Measurements from ENCODE around the gene TNC. TPM values are rescaled to one million over a fixed set of nuclear protein-coding genes. Genes with fewer than 3 reads are reported as not detected.

TNC gene
- total and polyA plus RNA-seq, 2 donors (not counting 1 experiment from before 2014, with no cell fraction given), result not detected

- POLR2A ChIA-PET, result no interaction called here
- DNase-seq (no peak), ATAC-seq (ENCODE audit: low read depth) (no peak)
- no peaks in the 10 kb centered on the region for H3K79me2 ChIP-seq (ENCODE audit: control insufficient read depth, insufficient read depth, low read length)
- no peaks in the 10 kb centered on the region for H3K36me3 ChIP-seq (replicated peaks in 1 of 2; ENCODE audit: control extremely low read depth in 1 of 2, control insufficient read depth in 1 of 2, extremely low read depth in 1 of 2, insufficient read depth in 2 of 2, low read length in 1 of 2)
- no peaks in the 10 kb centered on the region for H3K4me1 ChIP-seq (ENCODE audit: control insufficient read depth in 2 of 2, insufficient read depth in 2 of 2, low read length in 2 of 2)
- WGBS (ENCODE audit: insufficient coverage), result 80% methylated on average over 1 of the region's 2 CpGs
- H3K9ac ChIP-seq (ENCODE audit: low read length), result no peak overlapping the region
- intact Hi-C loops (cut with micrococcal nuclease), result no loop called here
- CTCF ChIA-PET, result no interaction called here
- no peak for TF ChIP-seq EZH2 (IDR thresholded peaks at IDR 0.05; ENCODE audit: borderline replicate concordance, insufficient read depth, low read depth, low read length, poor library complexity, severe bottlenecking)
- TF ChIP-seq, protein P1, sequence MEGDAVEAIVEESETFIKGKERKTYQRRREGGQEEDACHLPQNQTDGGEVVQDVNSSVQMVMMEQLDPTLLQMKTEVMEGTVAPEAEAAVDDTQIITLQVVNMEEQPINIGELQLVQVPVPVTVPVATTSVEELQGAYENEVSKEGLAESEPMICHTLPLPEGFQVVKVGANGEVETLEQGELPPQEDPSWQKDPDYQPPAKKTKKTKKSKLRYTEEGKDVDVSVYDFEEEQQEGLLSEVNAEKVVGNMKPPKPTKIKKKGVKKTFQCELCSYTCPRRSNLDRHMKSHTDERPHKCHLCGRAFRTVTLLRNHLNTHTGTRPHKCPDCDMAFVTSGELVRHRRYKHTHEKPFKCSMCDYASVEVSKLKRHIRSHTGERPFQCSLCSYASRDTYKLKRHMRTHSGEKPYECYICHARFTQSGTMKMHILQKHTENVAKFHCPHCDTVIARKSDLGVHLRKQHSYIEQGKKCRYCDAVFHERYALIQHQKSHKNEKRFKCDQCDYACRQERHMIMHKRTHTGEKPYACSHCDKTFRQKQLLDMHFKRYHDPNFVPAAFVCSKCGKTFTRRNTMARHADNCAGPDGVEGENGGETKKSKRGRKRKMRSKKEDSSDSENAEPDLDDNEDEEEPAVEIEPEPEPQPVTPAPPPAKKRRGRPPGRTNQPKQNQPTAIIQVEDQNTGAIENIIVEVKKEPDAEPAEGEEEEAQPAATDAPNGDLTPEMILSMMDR (IDR thresholded peaks at IDR 0.05), result no peak
- no peaks in the 10 kb centered on the region for H3K9me3 Mint-ChIP-seq (ENCODE audit: insufficient read depth)
- H3K4me2 ChIP-seq (replicated peaks; ENCODE audit: low read depth, low read length, poor library complexity, severe bottlenecking), result no peak overlapping the region
- H4K20me1 ChIP-seq (ENCODE audit: control insufficient read depth, insufficient read depth, low read length, poor library complexity, severe bottlenecking), result no peaks in the 10 kb centered on the region
- H3K27me3 ChIP-seq (replicated peaks in 1 of 4; ENCODE audit: control extremely low read depth in 1 of 4, control insufficient read depth in 3 of 4, insufficient read depth in 4 of 4, low read length in 3 of 4), result no peaks in the 10 kb centered on the region
- no peaks in the 10 kb centered on the region for H3K4me1 Mint-ChIP-seq
- H3K27ac Mint-ChIP-seq, result no peak overlapping the region
- no peak overlapping the region for H3K27ac ChIP-seq (ENCODE audit: low read length in 2 of 2)
- H3K4me3 Mint-ChIP-seq, result no peak overlapping the region
- H3K27me3 Mint-ChIP-seq, result peaks cover 23% of the 10 kb centered on the region
- H3K4me3 ChIP-seq (ENCODE audit: control extremely low read depth in 1 of 5, extremely low read depth in 1 of 5, insufficient read depth in 1 of 5, low read depth in 2 of 5, low read length in 4 of 5), result no peak overlapping the region
- H2AFZ ChIP-seq (ENCODE audit: insufficient read depth, low read depth, low read length, poor library complexity, severe bottlenecking), result no peak overlapping the region
- no peaks in the 10 kb centered on the region for H3K9me3 ChIP-seq (ENCODE audit: control extremely low read depth in 1 of 3, control insufficient read depth in 2 of 3, insufficient read depth in 1 of 3, low read length in 2 of 3)
Observed at GRCh38 chr9:115143689-115144088, 25.7 kb upstream of the TNC start.

DNA sequence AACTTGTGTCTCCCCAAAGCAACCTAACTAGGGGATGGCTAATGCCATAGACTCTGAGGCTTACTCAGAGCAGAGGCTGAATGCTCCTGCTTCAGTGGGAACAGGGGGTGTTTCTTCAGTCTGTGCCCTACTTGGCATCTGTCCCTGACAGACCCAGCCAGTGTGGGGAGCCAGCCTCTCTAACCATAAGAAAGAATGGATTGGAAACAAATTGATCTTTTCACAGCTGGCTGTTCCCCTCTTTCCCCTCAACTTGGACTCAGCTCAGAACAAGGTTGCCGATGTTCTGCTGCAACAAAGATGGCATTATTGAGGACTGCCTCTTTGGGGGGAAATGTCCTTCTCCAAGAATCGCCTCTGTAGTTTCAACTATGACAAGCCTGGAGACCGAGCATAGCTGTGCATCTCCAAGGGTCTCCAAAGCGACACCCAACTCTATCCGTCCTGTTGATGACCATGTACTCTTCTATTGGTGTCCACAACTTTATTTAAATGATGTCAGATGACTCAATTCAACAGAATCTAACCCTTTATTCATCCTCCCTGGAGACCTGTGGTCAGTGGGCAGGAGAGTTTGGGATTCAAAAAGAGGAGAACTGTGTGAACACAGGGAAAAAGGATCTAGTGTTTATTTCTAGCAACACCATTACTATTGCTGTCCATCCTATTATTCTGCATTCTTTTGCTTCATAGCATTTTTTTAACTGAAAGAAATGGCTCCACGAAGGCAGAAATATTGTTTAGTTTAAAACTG is 24.7 kb upstream of the TNC start:
- H3K27me3 ChIP-seq (replicated peaks in 1 of 4; ENCODE audit: control extremely low read depth in 1 of 4, control insufficient read depth in 3 of 4, insufficient read depth in 4 of 4, low read length in 3 of 4), result no peaks in the 10 kb centered on the region
- ChIA-PET CTCF (interaction anchor here (0.6 kb wide), 1 partner anchor 14 kb away, joined by 3 read pairs; no protein-coding TSS in a partner anchor), POLR2A (no interaction called here)
- no peak for TF ChIP-seq EZH2 (IDR thresholded peaks at IDR 0.05; ENCODE audit: borderline replicate concordance, insufficient read depth, low read depth, low read length, poor library complexity, severe bottlenecking)
- TF ChIP-seq, protein P1 (IDR thresholded peaks at IDR 0.05), result no peak
- H3K79me2 ChIP-seq (ENCODE audit: control insufficient read depth, insufficient read depth, low read length), result no peaks in the 10 kb centered on the region
- intact Hi-C loops (cut with micrococcal nuclease), result no loop called here
- DNase-seq (no peak), ATAC-seq (ENCODE audit: low read depth) (no peak)
- H4K20me1 ChIP-seq (ENCODE audit: control insufficient read depth, insufficient read depth, low read length, poor library complexity, severe bottlenecking), result no peaks in the 10 kb centered on the region
- no peak overlapping the region for H3K4me3 ChIP-seq (ENCODE audit: control extremely low read depth in 1 of 5, extremely low read depth in 1 of 5, insufficient read depth in 1 of 5, low read depth in 2 of 5, low read length in 4 of 5)
- WGBS (ENCODE audit: insufficient coverage), result 83% methylated on average over 2 of the region's 6 CpGs
- H3K4me2 ChIP-seq (replicated peaks; ENCODE audit: low read depth, low read length, poor library complexity, severe bottlenecking), result no peak overlapping the region
- H3K9ac ChIP-seq (ENCODE audit: low read length), result no peak overlapping the region
- H3K36me3 ChIP-seq (replicated peaks in 1 of 2; ENCODE audit: control extremely low read depth in 1 of 2, control insufficient read depth in 1 of 2, extremely low read depth in 1 of 2, insufficient read depth in 2 of 2, low read length in 1 of 2), result no peaks in the 10 kb centered on the region
- Mint-ChIP-seq H3K27ac (no peak overlapping the region), H3K9me3 (ENCODE audit: insufficient read depth) (no peaks in the 10 kb centered on the region), H3K27me3 (peaks cover 24% of the 10 kb centered on the region), H3K4me1 (no peaks in the 10 kb centered on the region), H3K4me3 (no peak overlapping the region)
- H2AFZ ChIP-seq (ENCODE audit: insufficient read depth, low read depth, low read length, poor library complexity, severe bottlenecking), result no peak overlapping the region
- H3K4me1 ChIP-seq (ENCODE audit: control insufficient read depth in 2 of 2, insufficient read depth in 2 of 2, low read length in 2 of 2), result no peaks in the 10 kb centered on the region
- no peaks in the 10 kb centered on the region for H3K9me3 ChIP-seq (ENCODE audit: control extremely low read depth in 1 of 3, control insufficient read depth in 2 of 3, insufficient read depth in 1 of 3, low read length in 2 of 3)
- no peak overlapping the region for H3K27ac ChIP-seq (ENCODE audit: low read length in 2 of 2)

Data from B cell (primary cell).